ENCODE data around the gene PTTG1IP. TPM values are rescaled to one million over a fixed set of nuclear protein-coding genes. Genes with fewer than 3 reads are reported as not detected.

The PTTG1IP gene, protein sequence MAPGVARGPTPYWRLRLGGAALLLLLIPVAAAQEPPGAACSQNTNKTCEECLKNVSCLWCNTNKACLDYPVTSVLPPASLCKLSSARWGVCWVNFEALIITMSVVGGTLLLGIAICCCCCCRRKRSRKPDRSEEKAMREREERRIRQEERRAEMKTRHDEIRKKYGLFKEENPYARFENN
- total RNA-seq: 100 to 1,000 TPM; 108 to 202 (median 146) TPM

DNA sequence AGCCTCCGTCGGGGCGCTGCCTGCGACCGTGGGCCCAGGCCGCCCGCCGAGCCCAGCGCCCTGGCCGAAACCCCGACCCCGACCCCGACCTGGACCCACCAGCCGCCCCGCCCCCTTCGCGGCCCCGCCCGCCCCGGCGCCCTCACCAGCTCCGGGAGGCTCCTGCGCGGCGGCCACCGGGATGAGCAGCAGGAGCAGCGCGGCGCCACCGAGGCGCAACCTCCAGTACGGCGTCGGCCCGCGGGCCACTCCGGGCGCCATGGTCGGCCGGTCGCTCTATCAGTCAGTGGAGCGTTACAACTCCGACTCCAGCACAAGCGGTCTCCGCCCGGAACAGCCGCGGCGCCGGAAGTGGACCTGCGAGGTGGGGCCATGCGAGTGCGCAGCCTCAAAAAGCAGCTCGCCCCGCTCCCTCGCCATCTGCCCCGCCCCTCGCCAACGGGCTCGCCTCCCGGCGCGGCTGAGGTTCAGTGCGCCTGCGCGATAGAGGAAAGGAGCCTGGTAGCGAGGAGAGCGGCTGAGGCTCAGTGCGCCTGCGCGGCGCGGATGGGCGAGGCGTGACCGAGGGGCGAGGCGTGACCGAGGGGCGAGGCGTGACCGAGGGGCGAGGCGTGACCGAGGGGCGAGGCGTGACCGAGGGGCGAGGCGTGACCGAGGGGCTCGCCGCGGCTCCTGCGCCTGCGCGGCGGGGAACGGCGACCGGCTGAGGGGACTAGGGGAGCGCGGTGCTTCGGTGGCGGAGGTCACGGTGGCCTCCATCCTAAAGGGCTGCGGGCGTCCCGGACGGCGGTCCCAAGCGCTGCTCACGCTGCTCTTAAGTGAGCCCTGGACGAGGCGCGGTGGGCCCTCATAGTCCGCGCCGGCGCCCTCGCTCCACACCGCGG is at the start of gene PTTG1IP:
Gene PTTG1IP (minus strand): TSS at position 335 of the 884 bp plus-strand sequence. CDS start 74 bp downstream, at position 261.
- Histone ChIP-seq H3K4me1 (peaks cover 15 to 31% of the 10 kb centered on the region in 2 donors), H3K36me3 (no peaks in the 10 kb centered on the region), H3K27me3 (no peaks in the 10 kb centered on the region), H3K4me3 (peak within 1 kb of the TSS; percentile 66 to 90), H3K27ac (peak within 1 kb of the TSS; percentile 87 to 89), H3K9me3 (no peaks in the 10 kb centered on the region)
- peak; percentile 98 to 100 for DNase-seq
- intact Hi-C loops (cut with DNase I; ENCODE audit: low total_unique reads): loop anchor here (5.0 kb wide), 2 partner anchors 56 to 71 kb away; partner anchors contain the start of genes SUMO3 and UBE2G2
- TF ChIP-seq POLR2A (IDR thresholded peaks at IDR 0.05): peak; percentile 70 to 81
- TF ChIP-seq, protein P1, sequence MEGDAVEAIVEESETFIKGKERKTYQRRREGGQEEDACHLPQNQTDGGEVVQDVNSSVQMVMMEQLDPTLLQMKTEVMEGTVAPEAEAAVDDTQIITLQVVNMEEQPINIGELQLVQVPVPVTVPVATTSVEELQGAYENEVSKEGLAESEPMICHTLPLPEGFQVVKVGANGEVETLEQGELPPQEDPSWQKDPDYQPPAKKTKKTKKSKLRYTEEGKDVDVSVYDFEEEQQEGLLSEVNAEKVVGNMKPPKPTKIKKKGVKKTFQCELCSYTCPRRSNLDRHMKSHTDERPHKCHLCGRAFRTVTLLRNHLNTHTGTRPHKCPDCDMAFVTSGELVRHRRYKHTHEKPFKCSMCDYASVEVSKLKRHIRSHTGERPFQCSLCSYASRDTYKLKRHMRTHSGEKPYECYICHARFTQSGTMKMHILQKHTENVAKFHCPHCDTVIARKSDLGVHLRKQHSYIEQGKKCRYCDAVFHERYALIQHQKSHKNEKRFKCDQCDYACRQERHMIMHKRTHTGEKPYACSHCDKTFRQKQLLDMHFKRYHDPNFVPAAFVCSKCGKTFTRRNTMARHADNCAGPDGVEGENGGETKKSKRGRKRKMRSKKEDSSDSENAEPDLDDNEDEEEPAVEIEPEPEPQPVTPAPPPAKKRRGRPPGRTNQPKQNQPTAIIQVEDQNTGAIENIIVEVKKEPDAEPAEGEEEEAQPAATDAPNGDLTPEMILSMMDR (IDR thresholded peaks at IDR 0.05): peak in 1 of 4 experiments; percentile 16

GRCh38 chr21:44921928-44922327 is 48.4 kb upstream of the PTTG1IP start:
- TF ChIP-seq, protein P1 (IDR thresholded peaks at IDR 0.05): no peak
- TF ChIP-seq POLR2A (IDR thresholded peaks at IDR 0.05): no peak
- DNase-seq: no peak
- no peaks in the 10 kb centered on the region for H3K36me3 ChIP-seq
- no peaks in the 10 kb centered on the region for H3K27me3 ChIP-seq
- no peak overlapping the region for H3K27ac ChIP-seq
- no peak overlapping the region for H3K4me3 ChIP-seq
- no peaks in the 10 kb centered on the region for H3K9me3 ChIP-seq
- intact Hi-C loops (cut with DNase I; ENCODE audit: low total_unique reads): no loop called here
- no peaks in the 10 kb centered on the region for H3K4me1 ChIP-seq

GRCh38 chr21:44920694-44921604 is 47.5 kb upstream of the PTTG1IP start, which contains the start of gene ITGB2:
Gene ITGB2 (minus strand): TSS chr21:44920899. CDS start chr21:44910782, 10,117 bp downstream.
- TF ChIP-seq, protein P1 (IDR thresholded peaks at IDR 0.05): no peak
- TF ChIP-seq POLR2A (IDR thresholded peaks at IDR 0.05): no peak
- Histone ChIP-seq H3K9me3 (no peaks in the 10 kb centered on the region), H3K27me3 (no peaks in the 10 kb centered on the region), H3K4me3 (no peak within 1 kb of the TSS), H3K27ac (no peak within 1 kb of the TSS), H3K36me3 (no peaks in the 10 kb centered on the region), H3K4me1 (no peaks in the 10 kb centered on the region)
- intact Hi-C loops (cut with DNase I; ENCODE audit: low total_unique reads): no loop called here
- no peak for DNase-seq

GRCh38 chr21:44919913-44920693 is 46.6 kb upstream of the PTTG1IP start:
- no peak overlapping the region for H3K27ac ChIP-seq
- no peak for TF ChIP-seq POLR2A (IDR thresholded peaks at IDR 0.05)
- TF ChIP-seq, protein P1 (IDR thresholded peaks at IDR 0.05): no peak
- DNase-seq: no peak
- no peaks in the 10 kb centered on the region for H3K9me3 ChIP-seq
- no peaks in the 10 kb centered on the region for H3K4me1 ChIP-seq
- intact Hi-C loops (cut with DNase I; ENCODE audit: low total_unique reads): no loop called here
- H3K36me3 ChIP-seq: no peaks in the 10 kb centered on the region
- no peaks in the 10 kb centered on the region for H3K27me3 ChIP-seq
- no peak overlapping the region for H3K4me3 ChIP-seq

Data from uterus (tissue), 4 donors.